WTC11 (cell line): ENCODE measurements around the gene MED13. TPM values are rescaled to one million over a fixed set of nuclear protein-coding genes. Genes with fewer than 3 reads are reported as not detected.

Source experiments
- ATAC-seq: fragments of 200-7000 bp; cut with Tn5 transposase; 2 replicates; pipeline ENCODE4 v1.10.0; 2021; ENCODE audit warnings: mild to moderate bottlenecking, moderate library complexity
- CTCF ChIA-PET: fragments of 300-600 bp; sonication (Branson Sonifier 250); formaldehyde crosslinking; loops from one replicate; lab custom pipeline; 2021; ENCODE audit warnings: antibody characterized with exemption; lab: Charles Lee
- POLR2A ChIA-PET: fragments of 350-600 bp; sonication (Branson Sonifier 250); formaldehyde crosslinking; loops from one replicate; lab custom pipeline; 2021; ENCODE audit warnings: antibody characterized with exemption; lab: Charles Lee
- DNase-seq: peaks from one replicate; pipeline ENCODE4 v3.0.0; 2021; ENCODE audit warnings: low spot score
- H3K27ac Mint-ChIP-seq: 2 replicates; pipeline ENCODE4 v1.8.0; 2021; ENCODE audit warnings: mixed read lengths
- H3K27me3 Mint-ChIP-seq: 2 replicates; pipeline ENCODE4 v1.8.0; 2021; ENCODE audit warnings: low read depth, mild to moderate bottlenecking, moderate library complexity, mixed read lengths
- H3K36me3 Mint-ChIP-seq: 2 replicates; pipeline ENCODE4 v1.8.0; 2021; ENCODE audit warnings: mixed read lengths
- H3K4me1 Mint-ChIP-seq: 2 replicates; pipeline ENCODE4 v1.8.0; 2022; ENCODE audit warnings: mixed read lengths
- H3K4me3 Mint-ChIP-seq: 2 replicates; pipeline ENCODE4 v1.8.0; 2021; ENCODE audit warnings: mild to moderate bottlenecking, moderate library complexity, mixed read lengths
- H3K9me3 Mint-ChIP-seq: 2 replicates; pipeline ENCODE4 v1.8.0; 2021; ENCODE audit warnings: mixed read lengths
- AR ChIP-seq: fragments of 250-450 bp; sonication (Bioruptor Pico); IDR thresholded peaks from 2 replicates; pipeline ENCODE4 v1.9.0; 2021; ENCODE audit warnings: mild to moderate bottlenecking
- ATF1 ChIP-seq: sonication (generic); formaldehyde crosslinking; IDR thresholded peaks from 2 replicates; pipeline ENCODE4 v1.8.1; 2023; ENCODE audit warnings: mild to moderate bottlenecking, moderate library complexity, missing genetic modification reagents
- ELF4 ChIP-seq: sonication (generic); formaldehyde crosslinking; IDR thresholded peaks from 2 replicates; pipeline ENCODE4 v1.8.1; 2022; ENCODE audit warnings: low read depth, mild to moderate bottlenecking, moderate library complexity, missing genetic modification reagents
- ETV6 ChIP-seq: sonication (generic); formaldehyde crosslinking; IDR thresholded peaks from 2 replicates; pipeline ENCODE4 v1.8.1; 2022; ENCODE audit warnings: mild to moderate bottlenecking, missing genetic modification reagents
- FOXK1 ChIP-seq: sonication (generic); formaldehyde crosslinking; IDR thresholded peaks from 2 replicates; pipeline ENCODE4 v1.8.0; 2022; ENCODE audit warnings: mild to moderate bottlenecking, moderate library complexity, missing genetic modification reagents
- GRHL2 ChIP-seq: fragments of 250-450 bp; sonication (Bioruptor Pico); IDR thresholded peaks from 2 replicates; pipeline ENCODE4 v1.8.0; 2022; ENCODE audit warnings: mild to moderate bottlenecking, moderate library complexity; ENCODE audit not compliant: insufficient replicate concordance, severe bottlenecking
- HMGA2 ChIP-seq: fragments of 250-450 bp; sonication (Bioruptor Pico); IDR thresholded peaks from 2 replicates; pipeline ENCODE4 v1.4.0; 2021; ENCODE audit warnings: mild to moderate bottlenecking, moderate library complexity
- IRF1 ChIP-seq: sonication (generic); formaldehyde crosslinking; IDR thresholded peaks from 2 replicates; pipeline ENCODE4 v1.8.0; 2023; ENCODE audit warnings: missing genetic modification reagents
- NFYB ChIP-seq: sonication (generic); formaldehyde crosslinking; conservative IDR thresholded peaks from 2 replicates; pipeline ENCODE4 v1.8.0; 2022; ENCODE audit warnings: low read depth, missing genetic modification reagents
- OVOL2 ChIP-seq: fragments of 250-450 bp; sonication (Bioruptor Pico); IDR thresholded peaks from 2 replicates; pipeline ENCODE4 v1.9.0; 2021; ENCODE audit warnings: mild to moderate bottlenecking, borderline replicate concordance
- RELA ChIP-seq: sonication (generic); formaldehyde crosslinking; IDR thresholded peaks from 2 replicates; pipeline ENCODE4 v1.8.1; 2022; ENCODE audit warnings: missing genetic modification reagents, mild to moderate bottlenecking, borderline replicate concordance
- SOX15 ChIP-seq: fragments of 250-450 bp; sonication (Bioruptor Pico); IDR thresholded peaks from 2 replicates; pipeline ENCODE4 v1.9.0; 2021; ENCODE audit warnings: mild to moderate bottlenecking
- USF1 ChIP-seq: sonication (generic); formaldehyde crosslinking; IDR thresholded peaks from 2 replicates; pipeline ENCODE4 v1.8.0; 2022; ENCODE audit warnings: mild to moderate bottlenecking, missing genetic modification reagents
- ZNF263 ChIP-seq: sonication (generic); formaldehyde crosslinking; IDR thresholded peaks from 2 replicates; pipeline ENCODE4 v1.8.1; 2022; ENCODE audit warnings: low read depth, mild to moderate bottlenecking, moderate library complexity, missing genetic modification reagents
- ZNF317 ChIP-seq: sonication (generic); formaldehyde crosslinking; IDR thresholded peaks from 2 replicates; pipeline ENCODE4 v1.8.1; 2023; ENCODE audit warnings: low read depth, mild to moderate bottlenecking, moderate library complexity, missing genetic modification reagents, borderline replicate concordance
- total RNA-seq: library from RNA; stranded (reverse); gene quantifications from 3 replicates; pipeline ENCODE4 v1.2.3, GENCODE V29; 2021
- TF ChIP-seq, protein P1 (sequence below): fragments of 250-450 bp; sonication (Bioruptor Pico); IDR thresholded peaks from 2 replicates; pipeline ENCODE4 v1.9.0; 2021; ENCODE audit warnings: mild to moderate bottlenecking, borderline replicate concordance
- TF ChIP-seq, protein P2 (sequence below): sonication (generic); formaldehyde crosslinking; IDR thresholded peaks from 2 replicates; pipeline ENCODE4 v1.8.1; 2023; ENCODE audit warnings: mild to moderate bottlenecking, missing genetic modification reagents
- TF ChIP-seq, protein P3 (sequence below): sonication (generic); formaldehyde crosslinking; IDR thresholded peaks from 2 replicates; pipeline ENCODE4 v1.8.1; 2023; ENCODE audit warnings: mild to moderate bottlenecking, missing genetic modification reagents, borderline replicate concordance

Gene MED13
- total RNA-seq, 1 experiment from 2014 or later, result 39.7 TPM

DNA sequence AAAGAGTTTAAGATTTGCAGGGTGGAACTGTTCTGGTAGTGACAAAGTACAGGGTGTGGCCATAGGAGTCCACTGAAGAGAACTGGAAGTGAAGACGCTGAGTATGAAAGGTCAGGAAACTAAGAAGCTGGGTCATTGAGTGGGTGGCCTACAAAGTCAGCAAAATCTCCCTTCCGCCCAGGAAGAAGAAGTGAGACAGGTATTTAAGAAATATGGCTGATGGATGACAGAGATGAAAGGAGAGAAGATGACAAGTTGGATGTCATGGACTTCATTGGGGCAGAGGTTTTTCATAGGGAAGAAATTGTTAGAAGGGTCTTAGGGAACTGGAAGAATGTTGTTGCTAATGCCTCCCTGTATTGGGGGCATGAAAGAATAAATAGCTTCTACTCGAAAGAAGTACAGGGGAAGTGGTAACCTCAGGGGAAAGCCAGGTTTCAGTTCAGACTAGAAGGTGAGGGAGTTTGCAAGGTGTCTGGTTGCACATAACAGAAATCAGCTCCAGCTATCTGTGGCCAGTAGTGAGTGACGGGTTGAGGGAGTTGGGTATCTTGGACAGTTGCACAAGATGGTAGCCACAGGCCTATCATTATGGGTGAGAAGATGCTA lies 33.6 kb upstream of the MED13 start:
- ChIA-PET POLR2A (interaction anchor here (0.6 kb wide), 1 partner anchor 433 kb away, joined by 3 read pairs; no protein-coding TSS in a partner anchor), CTCF (interaction anchor here (5.5 kb wide), 1 partner anchor 11 kb away, joined by 43 read pairs; no protein-coding TSS in a partner anchor)
- H3K27ac Mint-ChIP-seq, result no peak overlapping the region
- peaks cover 5% of the 10 kb centered on the region for H3K4me1 Mint-ChIP-seq
- no peaks in the 10 kb centered on the region; the same call in 1 of the 2 replicates for H3K27me3 Mint-ChIP-seq
- TF ChIP-seq FOXK1, result no peak
- TF ChIP-seq RELA, result no peak
- no peak for TF ChIP-seq ZNF263
- no peak for TF ChIP-seq ELF4
- TF ChIP-seq, protein P1, sequence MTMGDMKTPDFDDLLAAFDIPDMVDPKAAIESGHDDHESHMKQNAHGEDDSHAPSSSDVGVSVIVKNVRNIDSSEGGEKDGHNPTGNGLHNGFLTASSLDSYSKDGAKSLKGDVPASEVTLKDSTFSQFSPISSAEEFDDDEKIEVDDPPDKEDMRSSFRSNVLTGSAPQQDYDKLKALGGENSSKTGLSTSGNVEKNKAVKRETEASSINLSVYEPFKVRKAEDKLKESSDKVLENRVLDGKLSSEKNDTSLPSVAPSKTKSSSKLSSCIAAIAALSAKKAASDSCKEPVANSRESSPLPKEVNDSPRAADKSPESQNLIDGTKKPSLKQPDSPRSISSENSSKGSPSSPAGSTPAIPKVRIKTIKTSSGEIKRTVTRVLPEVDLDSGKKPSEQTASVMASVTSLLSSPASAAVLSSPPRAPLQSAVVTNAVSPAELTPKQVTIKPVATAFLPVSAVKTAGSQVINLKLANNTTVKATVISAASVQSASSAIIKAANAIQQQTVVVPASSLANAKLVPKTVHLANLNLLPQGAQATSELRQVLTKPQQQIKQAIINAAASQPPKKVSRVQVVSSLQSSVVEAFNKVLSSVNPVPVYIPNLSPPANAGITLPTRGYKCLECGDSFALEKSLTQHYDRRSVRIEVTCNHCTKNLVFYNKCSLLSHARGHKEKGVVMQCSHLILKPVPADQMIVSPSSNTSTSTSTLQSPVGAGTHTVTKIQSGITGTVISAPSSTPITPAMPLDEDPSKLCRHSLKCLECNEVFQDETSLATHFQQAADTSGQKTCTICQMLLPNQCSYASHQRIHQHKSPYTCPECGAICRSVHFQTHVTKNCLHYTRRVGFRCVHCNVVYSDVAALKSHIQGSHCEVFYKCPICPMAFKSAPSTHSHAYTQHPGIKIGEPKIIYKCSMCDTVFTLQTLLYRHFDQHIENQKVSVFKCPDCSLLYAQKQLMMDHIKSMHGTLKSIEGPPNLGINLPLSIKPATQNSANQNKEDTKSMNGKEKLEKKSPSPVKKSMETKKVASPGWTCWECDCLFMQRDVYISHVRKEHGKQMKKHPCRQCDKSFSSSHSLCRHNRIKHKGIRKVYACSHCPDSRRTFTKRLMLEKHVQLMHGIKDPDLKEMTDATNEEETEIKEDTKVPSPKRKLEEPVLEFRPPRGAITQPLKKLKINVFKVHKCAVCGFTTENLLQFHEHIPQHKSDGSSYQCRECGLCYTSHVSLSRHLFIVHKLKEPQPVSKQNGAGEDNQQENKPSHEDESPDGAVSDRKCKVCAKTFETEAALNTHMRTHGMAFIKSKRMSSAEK, result no peak
- TF ChIP-seq, protein P2, sequence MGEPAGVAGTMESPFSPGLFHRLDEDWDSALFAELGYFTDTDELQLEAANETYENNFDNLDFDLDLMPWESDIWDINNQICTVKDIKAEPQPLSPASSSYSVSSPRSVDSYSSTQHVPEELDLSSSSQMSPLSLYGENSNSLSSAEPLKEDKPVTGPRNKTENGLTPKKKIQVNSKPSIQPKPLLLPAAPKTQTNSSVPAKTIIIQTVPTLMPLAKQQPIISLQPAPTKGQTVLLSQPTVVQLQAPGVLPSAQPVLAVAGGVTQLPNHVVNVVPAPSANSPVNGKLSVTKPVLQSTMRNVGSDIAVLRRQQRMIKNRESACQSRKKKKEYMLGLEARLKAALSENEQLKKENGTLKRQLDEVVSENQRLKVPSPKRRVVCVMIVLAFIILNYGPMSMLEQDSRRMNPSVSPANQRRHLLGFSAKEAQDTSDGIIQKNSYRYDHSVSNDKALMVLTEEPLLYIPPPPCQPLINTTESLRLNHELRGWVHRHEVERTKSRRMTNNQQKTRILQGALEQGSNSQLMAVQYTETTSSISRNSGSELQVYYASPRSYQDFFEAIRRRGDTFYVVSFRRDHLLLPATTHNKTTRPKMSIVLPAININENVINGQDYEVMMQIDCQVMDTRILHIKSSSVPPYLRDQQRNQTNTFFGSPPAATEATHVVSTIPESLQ, result no peak
- no peak for TF ChIP-seq NFYB (CRISPR knock-in tag)
- no peak for TF ChIP-seq ATF1 (CRISPR knock-in tag)
- TF ChIP-seq, protein P3, sequence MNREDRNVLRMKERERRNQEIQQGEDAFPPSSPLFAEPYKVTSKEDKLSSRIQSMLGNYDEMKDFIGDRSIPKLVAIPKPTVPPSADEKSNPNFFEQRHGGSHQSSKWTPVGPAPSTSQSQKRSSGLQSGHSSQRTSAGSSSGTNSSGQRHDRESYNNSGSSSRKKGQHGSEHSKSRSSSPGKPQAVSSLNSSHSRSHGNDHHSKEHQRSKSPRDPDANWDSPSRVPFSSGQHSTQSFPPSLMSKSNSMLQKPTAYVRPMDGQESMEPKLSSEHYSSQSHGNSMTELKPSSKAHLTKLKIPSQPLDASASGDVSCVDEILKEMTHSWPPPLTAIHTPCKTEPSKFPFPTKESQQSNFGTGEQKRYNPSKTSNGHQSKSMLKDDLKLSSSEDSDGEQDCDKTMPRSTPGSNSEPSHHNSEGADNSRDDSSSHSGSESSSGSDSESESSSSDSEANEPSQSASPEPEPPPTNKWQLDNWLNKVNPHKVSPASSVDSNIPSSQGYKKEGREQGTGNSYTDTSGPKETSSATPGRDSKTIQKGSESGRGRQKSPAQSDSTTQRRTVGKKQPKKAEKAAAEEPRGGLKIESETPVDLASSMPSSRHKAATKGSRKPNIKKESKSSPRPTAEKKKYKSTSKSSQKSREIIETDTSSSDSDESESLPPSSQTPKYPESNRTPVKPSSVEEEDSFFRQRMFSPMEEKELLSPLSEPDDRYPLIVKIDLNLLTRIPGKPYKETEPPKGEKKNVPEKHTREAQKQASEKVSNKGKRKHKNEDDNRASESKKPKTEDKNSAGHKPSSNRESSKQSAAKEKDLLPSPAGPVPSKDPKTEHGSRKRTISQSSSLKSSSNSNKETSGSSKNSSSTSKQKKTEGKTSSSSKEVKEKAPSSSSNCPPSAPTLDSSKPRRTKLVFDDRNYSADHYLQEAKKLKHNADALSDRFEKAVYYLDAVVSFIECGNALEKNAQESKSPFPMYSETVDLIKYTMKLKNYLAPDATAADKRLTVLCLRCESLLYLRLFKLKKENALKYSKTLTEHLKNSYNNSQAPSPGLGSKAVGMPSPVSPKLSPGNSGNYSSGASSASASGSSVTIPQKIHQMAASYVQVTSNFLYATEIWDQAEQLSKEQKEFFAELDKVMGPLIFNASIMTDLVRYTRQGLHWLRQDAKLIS (CRISPR knock-in tag), result no peak
- TF ChIP-seq USF1 (CRISPR knock-in tag), result no peak
- no peak for TF ChIP-seq ZNF317 (CRISPR knock-in tag)
- no peak for TF ChIP-seq OVOL2 (CRISPR knock-in tag)
- no peak for TF ChIP-seq GRHL2 (CRISPR knock-in tag)
- no peak for TF ChIP-seq ETV6 (CRISPR knock-in tag)
- TF ChIP-seq IRF1, result no peak
- TF ChIP-seq AR (CRISPR knock-in tag), result no peak
- no peak for TF ChIP-seq SOX15 (CRISPR knock-in tag)
- no peak for TF ChIP-seq HMGA2
- no peaks in the 10 kb centered on the region for H3K9me3 Mint-ChIP-seq
- no peak overlapping the region for H3K4me3 Mint-ChIP-seq
- DNase-seq (no peak), ATAC-seq (no peak)
- H3K36me3 Mint-ChIP-seq, result no peaks in the 10 kb centered on the region
